Suprapubic skin (tissue), 4 donors: ENCODE results near the gene TALDO1. TPM values are rescaled to one million over a fixed set of nuclear protein-coding genes. Genes with fewer than 3 reads are reported as not detected.

Experiments
- DNase-seq, 2 donors: peaks; one replicate each; pipeline ENCODE4 v3.0.0-alpha.2; 2019; ENCODE audit warnings: low spot score in 2 of 2
- H3K27ac ChIP-seq: fragments of 200-600 bp; sonication (generic); one replicate; pipeline ENCODE4 v1.5.1; 2019
- H3K27me3 ChIP-seq: fragments of 200-600 bp; sonication (generic); one replicate; pipeline ENCODE4 v1.5.1; 2019
- H3K36me3 ChIP-seq: fragments of 200-600 bp; sonication (generic); one replicate; pipeline ENCODE4 v1.5.1; 2019
- H3K4me1 ChIP-seq: fragments of 200-600 bp; sonication (generic); one replicate; pipeline ENCODE4 v1.5.1; 2019
- H3K4me3 ChIP-seq: fragments of 200-600 bp; sonication (generic); one replicate; pipeline ENCODE4 v1.5.1; 2019; ENCODE audit warnings: mild to moderate bottlenecking
- H3K9me3 ChIP-seq: fragments of 200-600 bp; sonication (generic); one replicate; pipeline ENCODE4 v1.5.1; 2019
- EP300 ChIP-seq: sonication (generic); formaldehyde crosslinking; IDR thresholded peaks from one replicate; pipeline ENCODE4 v1.6.1; 2017; ENCODE audit warnings: antibody characterized with exemption
- POLR2A ChIP-seq, 2 donors: fragments of 450-650 bp; IDR thresholded peaks; one replicate each; pipeline ENCODE4 v1.6.1; 2017; ENCODE audit warnings: antibody characterized with exemption in 2 of 2, mild to moderate bottlenecking in 2 of 2, moderate library complexity in 2 of 2
- POLR2AphosphoS5 ChIP-seq, 3 donors: sonication (generic); formaldehyde crosslinking; IDR thresholded peaks; one replicate each; pipeline ENCODE4 v1.6.1; 2017; ENCODE audit warnings: antibody characterized with exemption in 3 of 3
- WGBS: methylation state at CpG from one replicate; pipeline ENCODE4 v1.1.5; 2018; 5-methylcytosine and 5-hydroxymethylcytosine counted together
- total RNA-seq, 4 donors: library from RNA; depleted of rRNA; stranded (reverse); fragments of >200 nt; gene quantifications; one replicate each; pipeline ENCODE4 v1.1.0, GENCODE V29; 2016
- TF ChIP-seq, protein P1 (sequence below), 2 donors: fragments of 200-600 bp in 1 of 2; fragments of 450-650 bp in 1 of 2; sonication (generic) in 1 of 2; IDR thresholded peaks; one replicate each; pipeline ENCODE4 v1.5.1; 2016 to 2019; ENCODE audit warnings: antibody characterized with exemption in 2 of 2, mild to moderate bottlenecking in 1 of 2, moderate library complexity in 1 of 2

TALDO1 gene
- total RNA-seq, 4 donors from 2014 or later, result 107 to 197 (median 179) TPM

DNA sequence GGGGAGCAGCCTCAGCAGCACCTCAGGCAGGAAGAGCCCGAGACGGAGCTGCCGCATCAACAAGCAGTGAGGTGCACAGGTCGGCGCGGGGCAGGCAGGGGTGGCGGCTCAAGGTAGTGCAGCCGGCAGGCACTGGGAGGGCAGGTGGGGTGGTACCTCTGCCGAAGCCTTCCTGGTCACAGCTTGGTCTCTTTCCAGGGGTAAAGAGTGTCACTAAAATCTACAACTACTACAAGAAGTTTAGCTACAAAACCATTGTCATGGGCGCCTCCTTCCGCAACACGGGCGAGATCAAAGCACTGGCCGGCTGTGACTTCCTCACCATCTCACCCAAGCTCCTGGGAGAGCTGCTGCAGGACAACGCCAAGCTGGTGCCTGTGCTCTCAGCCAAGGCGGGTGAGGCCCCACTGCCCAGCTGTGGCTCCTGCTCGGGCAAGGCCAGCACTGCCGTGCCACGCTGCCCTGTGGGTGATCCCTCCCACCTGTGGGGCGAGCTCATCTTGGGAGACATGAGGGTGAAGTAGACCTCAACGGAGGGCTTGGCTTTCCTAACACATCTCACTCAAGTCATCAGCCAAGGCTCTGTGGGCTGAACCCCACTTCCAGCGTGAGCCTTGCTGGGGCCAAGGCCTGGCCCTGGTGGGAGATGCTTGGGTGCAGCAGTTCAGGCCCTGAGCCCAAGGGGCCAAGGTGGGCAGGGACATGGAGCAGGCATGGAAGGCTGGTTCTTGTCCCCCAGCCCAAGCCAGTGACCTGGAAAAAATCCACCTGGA, 16.5 kb downstream of the TALDO1 start:
- Histone ChIP-seq H3K36me3 (peaks cover 73% of the 10 kb centered on the region), H3K9me3 (no peaks in the 10 kb centered on the region), H3K4me1 (peaks cover 20% of the 10 kb centered on the region), H3K4me3 (no peak overlapping the region), H3K27me3 (no peaks in the 10 kb centered on the region), H3K27ac (peak overlapping the region; percentile 58)
- TF ChIP-seq, protein P1, sequence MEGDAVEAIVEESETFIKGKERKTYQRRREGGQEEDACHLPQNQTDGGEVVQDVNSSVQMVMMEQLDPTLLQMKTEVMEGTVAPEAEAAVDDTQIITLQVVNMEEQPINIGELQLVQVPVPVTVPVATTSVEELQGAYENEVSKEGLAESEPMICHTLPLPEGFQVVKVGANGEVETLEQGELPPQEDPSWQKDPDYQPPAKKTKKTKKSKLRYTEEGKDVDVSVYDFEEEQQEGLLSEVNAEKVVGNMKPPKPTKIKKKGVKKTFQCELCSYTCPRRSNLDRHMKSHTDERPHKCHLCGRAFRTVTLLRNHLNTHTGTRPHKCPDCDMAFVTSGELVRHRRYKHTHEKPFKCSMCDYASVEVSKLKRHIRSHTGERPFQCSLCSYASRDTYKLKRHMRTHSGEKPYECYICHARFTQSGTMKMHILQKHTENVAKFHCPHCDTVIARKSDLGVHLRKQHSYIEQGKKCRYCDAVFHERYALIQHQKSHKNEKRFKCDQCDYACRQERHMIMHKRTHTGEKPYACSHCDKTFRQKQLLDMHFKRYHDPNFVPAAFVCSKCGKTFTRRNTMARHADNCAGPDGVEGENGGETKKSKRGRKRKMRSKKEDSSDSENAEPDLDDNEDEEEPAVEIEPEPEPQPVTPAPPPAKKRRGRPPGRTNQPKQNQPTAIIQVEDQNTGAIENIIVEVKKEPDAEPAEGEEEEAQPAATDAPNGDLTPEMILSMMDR (IDR thresholded peaks at IDR 0.05), result no peak
- TF ChIP-seq POLR2A (IDR thresholded peaks at IDR 0.05) (no peak), POLR2AphosphoS5 (IDR thresholded peaks at IDR 0.05) (no peak), EP300 (no peak)
- no peak for DNase-seq
- WGBS, result 79% methylated on average over 16 of the region's 22 CpGs

DNA sequence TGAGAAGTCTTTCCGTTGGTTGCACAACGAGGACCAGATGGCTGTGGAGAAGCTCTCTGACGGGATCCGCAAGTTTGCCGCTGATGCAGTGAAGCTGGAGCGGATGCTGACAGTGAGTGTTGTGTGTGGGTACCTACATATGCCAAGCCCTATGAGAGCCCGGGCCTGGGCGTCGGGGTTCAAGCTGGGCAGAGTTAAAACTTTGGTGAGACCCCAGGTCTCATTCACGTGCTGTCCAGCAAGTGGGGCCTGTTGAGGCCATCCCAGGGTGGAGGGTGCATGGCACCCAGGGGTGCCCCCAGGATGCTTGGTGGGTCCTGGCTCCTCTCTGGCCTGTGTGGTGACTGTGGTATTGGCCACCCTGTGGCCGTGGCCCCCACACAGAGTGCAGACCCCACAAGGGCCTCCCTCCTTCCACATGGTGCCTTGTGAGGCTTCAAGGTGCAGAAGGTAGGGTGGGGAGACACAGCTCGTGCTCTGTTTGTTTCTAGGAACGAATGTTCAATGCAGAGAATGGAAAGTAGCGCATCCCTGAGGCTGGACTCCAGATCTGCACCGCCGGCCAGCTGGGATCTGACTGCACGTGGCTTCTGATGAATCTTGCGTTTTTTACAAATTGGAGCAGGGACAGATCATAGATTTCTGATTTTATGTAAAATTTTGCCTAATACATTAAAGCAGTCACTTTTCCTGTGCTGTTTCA, 17.2 kb downstream of the TALDO1 start:
- Histone ChIP-seq H3K27me3 (no peaks in the 10 kb centered on the region), H3K27ac (no peak overlapping the region), H3K4me1 (peaks cover 20% of the 10 kb centered on the region), H3K9me3 (no peaks in the 10 kb centered on the region), H3K36me3 (peaks cover 65% of the 10 kb centered on the region), H3K4me3 (no peak overlapping the region)
- DNase-seq, result no peak
- WGBS, result 85% methylated on average over 17 of the region's 18 CpGs
- TF ChIP-seq, protein P1 (IDR thresholded peaks at IDR 0.05), result no peak
- no peak for TF ChIP-seq EP300
- TF ChIP-seq POLR2AphosphoS5 (IDR thresholded peaks at IDR 0.05), result no peak

DNA sequence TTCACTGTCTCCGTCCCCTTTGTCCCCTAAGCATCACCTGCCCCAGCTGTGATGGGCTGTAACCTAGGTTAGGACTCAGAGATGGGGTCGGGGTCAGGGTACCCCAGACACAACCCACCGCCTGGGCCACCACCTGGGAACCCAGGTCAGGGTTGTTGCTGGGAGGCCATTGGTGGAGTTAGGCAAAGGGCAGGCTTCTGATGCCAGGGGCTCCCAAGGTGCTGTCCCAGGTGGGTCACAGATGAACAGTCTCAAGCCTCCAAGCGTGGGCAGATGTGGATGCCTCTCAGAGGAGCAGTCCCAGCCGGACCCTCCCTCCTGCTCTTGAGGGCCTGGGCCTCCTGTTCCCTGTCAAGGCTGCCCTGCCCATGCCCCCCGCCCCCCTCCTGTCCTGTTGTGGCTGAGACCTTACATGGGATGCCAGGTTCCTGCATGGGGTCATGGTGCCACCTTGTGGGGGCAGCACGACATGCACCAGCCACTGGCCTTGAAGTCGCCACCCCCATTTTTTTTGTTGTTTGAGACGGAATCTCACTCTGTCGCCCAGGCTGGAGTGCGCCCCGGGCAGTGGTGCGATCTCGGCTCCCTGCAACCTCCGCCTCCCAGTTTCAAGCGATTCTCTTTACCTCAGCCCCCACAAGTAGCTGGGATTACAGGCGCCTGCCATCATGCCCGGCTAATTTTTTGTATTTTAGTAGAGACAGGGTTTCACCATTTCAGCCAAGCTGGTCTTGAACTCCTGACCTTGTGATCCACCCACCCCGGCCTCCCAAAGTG, 17.9 kb downstream of the TALDO1 start:
- Histone ChIP-seq H3K36me3 (peaks cover 64% of the 10 kb centered on the region), H3K4me3 (no peak overlapping the region), H3K27me3 (no peaks in the 10 kb centered on the region), H3K27ac (no peak overlapping the region), H3K4me1 (peaks cover 20% of the 10 kb centered on the region), H3K9me3 (no peaks in the 10 kb centered on the region)
- peak in 1 of 2 donors; percentile 69 for DNase-seq
- TF ChIP-seq, protein P1 (IDR thresholded peaks at IDR 0.05), result peak; percentile 26 to 67
- no peak for TF ChIP-seq POLR2A (IDR thresholded peaks at IDR 0.05)
- TF ChIP-seq POLR2AphosphoS5 (IDR thresholded peaks at IDR 0.05), result no peak
- 75% methylated on average over 19 of the region's 19 CpGs for WGBS

DNA sequence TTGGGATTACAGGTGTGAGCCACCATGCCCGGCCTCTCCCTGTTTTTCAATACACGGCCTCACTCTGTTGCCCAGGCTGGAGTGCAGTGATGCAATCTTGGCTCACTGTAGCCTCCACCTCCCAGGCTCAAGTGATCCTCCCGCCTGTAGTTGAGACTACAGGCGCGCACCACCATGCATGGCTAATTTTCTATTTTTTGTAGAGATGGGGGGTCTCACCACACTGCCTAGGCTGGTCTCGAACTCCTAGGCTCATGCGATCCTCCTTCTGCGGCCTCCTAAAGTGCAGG, 18.5 kb downstream of the TALDO1 start:
- TF ChIP-seq EP300, result no peak
- TF ChIP-seq, protein P1 (IDR thresholded peaks at IDR 0.05), result no peak
- no peak for TF ChIP-seq POLR2A (IDR thresholded peaks at IDR 0.05)
- TF ChIP-seq POLR2AphosphoS5 (IDR thresholded peaks at IDR 0.05), result no peak
- H3K27ac ChIP-seq, result no peak overlapping the region
- no peaks in the 10 kb centered on the region for H3K9me3 ChIP-seq
- DNase-seq, result no peak
- WGBS, result 91% methylated on average over 7 of the region's 8 CpGs
- H3K27me3 ChIP-seq, result no peaks in the 10 kb centered on the region
- H3K4me3 ChIP-seq, result no peak overlapping the region
- peaks cover 64% of the 10 kb centered on the region for H3K36me3 ChIP-seq
- peaks cover 20% of the 10 kb centered on the region for H3K4me1 ChIP-seq
